ENCODE measurements around the gene CHMP1A. TPM values are rescaled to one million over a fixed set of nuclear protein-coding genes. Genes with fewer than 3 reads are reported as not detected.

CHMP1A gene
- total and polyA plus RNA-seq, 2 experiments from 2014 or later, result 42.3 to 81.9 TPM

- no peak overlapping the region for H3K27ac Mint-ChIP-seq
- Histone ChIP-seq H3K4me3 (no peak overlapping the region), H3F3A (replicated peaks; ENCODE audit: low read depth) (no peaks in the 10 kb centered on the region), H3K27ac (ENCODE audit: low read depth) (no peak overlapping the region), H4K20me1 (replicated peaks; ENCODE audit: insufficient read depth) (no peaks in the 10 kb centered on the region), H3K27me3 (ENCODE audit: insufficient read depth) (no peaks in the 10 kb centered on the region), H2AFZ (no peak overlapping the region), H3K4me1 (ENCODE audit: insufficient read depth) (peaks cover 2% of the 10 kb centered on the region; the same call in 1 of the 2 replicates), H3K9me2 (ENCODE audit: insufficient read depth) (no peaks in the 10 kb centered on the region), H3K4me2 (no peak overlapping the region), H3K36me3 (ENCODE audit: insufficient read depth) (no peaks in the 10 kb centered on the region), H3K79me2 (replicated peaks; ENCODE audit: insufficient read depth) (no peaks in the 10 kb centered on the region)
- no peak for ATAC-seq
- TF ChIP-seq ETS1 (IDR thresholded peaks at IDR 0.05) (no peak), EZH2phosphoT487 (IDR thresholded peaks at IDR 0.05; ENCODE audit: unreplicated experiment) (no peak), JUNB (IDR thresholded peaks at IDR 0.05; ENCODE audit: unreplicated experiment) (no peak), EZH2 (IDR thresholded peaks at IDR 0.05; ENCODE audit: low read depth, unreplicated experiment) (no peak), POLR2AphosphoS5 (IDR thresholded peaks at IDR 0.05; ENCODE audit: low read depth) (no peak), ZNF331 (CRISPR knock-in tag; IDR thresholded peaks at IDR 0.05; ENCODE audit: low read depth) (no peak), ZNF462 (CRISPR knock-in tag; IDR thresholded peaks at IDR 0.05) (no peak), STAT1 (IDR thresholded peaks at IDR 0.05; ENCODE audit: unreplicated experiment) (no peak), CREB1 (CRISPR knock-in tag; IDR thresholded peaks at IDR 0.05; ENCODE audit: low read depth) (no peak), ZNF114 (CRISPR knock-in tag; IDR thresholded peaks at IDR 0.05) (no peak), NANOG (IDR thresholded peaks at IDR 0.05; ENCODE audit: borderline replicate concordance) (no peak)
- TF ChIP-seq, protein P1, sequence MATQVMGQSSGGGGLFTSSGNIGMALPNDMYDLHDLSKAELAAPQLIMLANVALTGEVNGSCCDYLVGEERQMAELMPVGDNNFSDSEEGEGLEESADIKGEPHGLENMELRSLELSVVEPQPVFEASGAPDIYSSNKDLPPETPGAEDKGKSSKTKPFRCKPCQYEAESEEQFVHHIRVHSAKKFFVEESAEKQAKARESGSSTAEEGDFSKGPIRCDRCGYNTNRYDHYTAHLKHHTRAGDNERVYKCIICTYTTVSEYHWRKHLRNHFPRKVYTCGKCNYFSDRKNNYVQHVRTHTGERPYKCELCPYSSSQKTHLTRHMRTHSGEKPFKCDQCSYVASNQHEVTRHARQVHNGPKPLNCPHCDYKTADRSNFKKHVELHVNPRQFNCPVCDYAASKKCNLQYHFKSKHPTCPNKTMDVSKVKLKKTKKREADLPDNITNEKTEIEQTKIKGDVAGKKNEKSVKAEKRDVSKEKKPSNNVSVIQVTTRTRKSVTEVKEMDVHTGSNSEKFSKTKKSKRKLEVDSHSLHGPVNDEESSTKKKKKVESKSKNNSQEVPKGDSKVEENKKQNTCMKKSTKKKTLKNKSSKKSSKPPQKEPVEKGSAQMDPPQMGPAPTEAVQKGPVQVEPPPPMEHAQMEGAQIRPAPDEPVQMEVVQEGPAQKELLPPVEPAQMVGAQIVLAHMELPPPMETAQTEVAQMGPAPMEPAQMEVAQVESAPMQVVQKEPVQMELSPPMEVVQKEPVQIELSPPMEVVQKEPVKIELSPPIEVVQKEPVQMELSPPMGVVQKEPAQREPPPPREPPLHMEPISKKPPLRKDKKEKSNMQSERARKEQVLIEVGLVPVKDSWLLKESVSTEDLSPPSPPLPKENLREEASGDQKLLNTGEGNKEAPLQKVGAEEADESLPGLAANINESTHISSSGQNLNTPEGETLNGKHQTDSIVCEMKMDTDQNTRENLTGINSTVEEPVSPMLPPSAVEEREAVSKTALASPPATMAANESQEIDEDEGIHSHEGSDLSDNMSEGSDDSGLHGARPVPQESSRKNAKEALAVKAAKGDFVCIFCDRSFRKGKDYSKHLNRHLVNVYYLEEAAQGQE (IDR thresholded peaks at IDR 0.05; ENCODE audit: unreplicated experiment), result no peak
- TF ChIP-seq, protein P2, sequence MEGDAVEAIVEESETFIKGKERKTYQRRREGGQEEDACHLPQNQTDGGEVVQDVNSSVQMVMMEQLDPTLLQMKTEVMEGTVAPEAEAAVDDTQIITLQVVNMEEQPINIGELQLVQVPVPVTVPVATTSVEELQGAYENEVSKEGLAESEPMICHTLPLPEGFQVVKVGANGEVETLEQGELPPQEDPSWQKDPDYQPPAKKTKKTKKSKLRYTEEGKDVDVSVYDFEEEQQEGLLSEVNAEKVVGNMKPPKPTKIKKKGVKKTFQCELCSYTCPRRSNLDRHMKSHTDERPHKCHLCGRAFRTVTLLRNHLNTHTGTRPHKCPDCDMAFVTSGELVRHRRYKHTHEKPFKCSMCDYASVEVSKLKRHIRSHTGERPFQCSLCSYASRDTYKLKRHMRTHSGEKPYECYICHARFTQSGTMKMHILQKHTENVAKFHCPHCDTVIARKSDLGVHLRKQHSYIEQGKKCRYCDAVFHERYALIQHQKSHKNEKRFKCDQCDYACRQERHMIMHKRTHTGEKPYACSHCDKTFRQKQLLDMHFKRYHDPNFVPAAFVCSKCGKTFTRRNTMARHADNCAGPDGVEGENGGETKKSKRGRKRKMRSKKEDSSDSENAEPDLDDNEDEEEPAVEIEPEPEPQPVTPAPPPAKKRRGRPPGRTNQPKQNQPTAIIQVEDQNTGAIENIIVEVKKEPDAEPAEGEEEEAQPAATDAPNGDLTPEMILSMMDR (conservative IDR thresholded peaks at IDR 0.05; ENCODE audit: low read depth in 2 of 2), result no peak
- H3K9me3 Mint-ChIP-seq, result no peaks in the 10 kb centered on the region
- peaks cover 10% of the 10 kb centered on the region for H3K27me3 Mint-ChIP-seq (ENCODE audit: insufficient read depth, low read depth, poor library complexity)
- DNase-seq (ENCODE audit: low spot score), result no peak
- no peak overlapping the region for H3K4me3 Mint-ChIP-seq
- H3K4me1 Mint-ChIP-seq, result peaks cover 7% of the 10 kb centered on the region
- no peaks in the 10 kb centered on the region for H3K36me3 Mint-ChIP-seq (ENCODE audit: low read depth)
Observed at GRCh38 chr16:89607453-89607852, 50.1 kb downstream of the CHMP1A start.

Data from GM23338 (cell line).